Osteocyte (in vitro differentiated cells): ENCODE data around the gene USP1. TPM values are rescaled to one million over a fixed set of nuclear protein-coding genes. Genes with fewer than 3 reads are reported as not detected.
A peak's percentile ranks its signal among the peaks of the same experiment; 100 is the strongest.

Experiments
- DNase-seq: peaks from one replicate; pipeline ENCODE4 v3.0.0; 2021; ENCODE audit warnings: mixed read lengths; ENCODE audit not compliant: unreplicated experiment; ENCODE audit errors: extremely low spot score
- H3K27ac Mint-ChIP-seq: one replicate; pipeline ENCODE4 v1.8.0; 2021; ENCODE audit warnings: mild to moderate bottlenecking, mixed read lengths; ENCODE audit not compliant: unreplicated experiment
- H3K27me3 Mint-ChIP-seq: one replicate; pipeline ENCODE4 v1.8.0; 2021; ENCODE audit warnings: mixed read lengths; ENCODE audit not compliant: unreplicated experiment
- H3K36me3 Mint-ChIP-seq: one replicate; pipeline ENCODE4 v1.8.0; 2021; ENCODE audit warnings: mixed read lengths; ENCODE audit not compliant: unreplicated experiment
- H3K4me1 Mint-ChIP-seq: one replicate; pipeline ENCODE4 v1.8.0; 2021; ENCODE audit warnings: mixed read lengths; ENCODE audit not compliant: unreplicated experiment
- H3K4me3 Mint-ChIP-seq: one replicate; pipeline ENCODE4 v1.8.0; 2021; ENCODE audit warnings: mild to moderate bottlenecking, moderate library complexity, mixed read lengths; ENCODE audit not compliant: unreplicated experiment
- H3K9me3 Mint-ChIP-seq: one replicate; pipeline ENCODE4 v1.8.0; 2021; ENCODE audit warnings: mixed read lengths; ENCODE audit not compliant: unreplicated experiment
- total RNA-seq: library from RNA; stranded (reverse); gene quantifications from 2 replicates; pipeline ENCODE4 v1.2.1, GENCODE V29; 2021
- TF ChIP-seq, protein P1 (sequence below): fragments of 200-600 bp; sonication (generic); IDR thresholded peaks from 2 replicates; pipeline ENCODE4 v1.5.0; 2021; ENCODE audit warnings: antibody characterized with exemption, mild to moderate bottlenecking, moderate library complexity

The USP1 gene
- total RNA-seq, 1 donor from 2014 or later, result 24.6 TPM

GRCh38 chr1:62437273-62437940, 558 bp downstream of the USP1 start:
- no peaks in the 10 kb centered on the region for H3K9me3 Mint-ChIP-seq
- H3K36me3 Mint-ChIP-seq, result peaks cover 5% of the 10 kb centered on the region
- DNase-seq, result no peak
- H3K27me3 Mint-ChIP-seq, result no peaks in the 10 kb centered on the region
- peak overlapping the region; percentile 97 for H3K4me3 Mint-ChIP-seq
- peaks cover 36% of the 10 kb centered on the region for H3K4me1 Mint-ChIP-seq
- TF ChIP-seq, protein P1, sequence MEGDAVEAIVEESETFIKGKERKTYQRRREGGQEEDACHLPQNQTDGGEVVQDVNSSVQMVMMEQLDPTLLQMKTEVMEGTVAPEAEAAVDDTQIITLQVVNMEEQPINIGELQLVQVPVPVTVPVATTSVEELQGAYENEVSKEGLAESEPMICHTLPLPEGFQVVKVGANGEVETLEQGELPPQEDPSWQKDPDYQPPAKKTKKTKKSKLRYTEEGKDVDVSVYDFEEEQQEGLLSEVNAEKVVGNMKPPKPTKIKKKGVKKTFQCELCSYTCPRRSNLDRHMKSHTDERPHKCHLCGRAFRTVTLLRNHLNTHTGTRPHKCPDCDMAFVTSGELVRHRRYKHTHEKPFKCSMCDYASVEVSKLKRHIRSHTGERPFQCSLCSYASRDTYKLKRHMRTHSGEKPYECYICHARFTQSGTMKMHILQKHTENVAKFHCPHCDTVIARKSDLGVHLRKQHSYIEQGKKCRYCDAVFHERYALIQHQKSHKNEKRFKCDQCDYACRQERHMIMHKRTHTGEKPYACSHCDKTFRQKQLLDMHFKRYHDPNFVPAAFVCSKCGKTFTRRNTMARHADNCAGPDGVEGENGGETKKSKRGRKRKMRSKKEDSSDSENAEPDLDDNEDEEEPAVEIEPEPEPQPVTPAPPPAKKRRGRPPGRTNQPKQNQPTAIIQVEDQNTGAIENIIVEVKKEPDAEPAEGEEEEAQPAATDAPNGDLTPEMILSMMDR, result no peak
- H3K27ac Mint-ChIP-seq, result peak overlapping the region; percentile 100

GRCh38 chr1:62438163-62438562, 1.3 kb downstream of the USP1 start:
- TF ChIP-seq, protein P1, result no peak
- peak overlapping the region; percentile 85 for H3K27ac Mint-ChIP-seq
- H3K4me3 Mint-ChIP-seq, result peak overlapping the region; percentile 97
- H3K27me3 Mint-ChIP-seq, result no peaks in the 10 kb centered on the region
- H3K9me3 Mint-ChIP-seq, result no peaks in the 10 kb centered on the region
- peaks cover 5% of the 10 kb centered on the region for H3K36me3 Mint-ChIP-seq
- no peak for DNase-seq
- H3K4me1 Mint-ChIP-seq, result peaks cover 36% of the 10 kb centered on the region

DNA sequence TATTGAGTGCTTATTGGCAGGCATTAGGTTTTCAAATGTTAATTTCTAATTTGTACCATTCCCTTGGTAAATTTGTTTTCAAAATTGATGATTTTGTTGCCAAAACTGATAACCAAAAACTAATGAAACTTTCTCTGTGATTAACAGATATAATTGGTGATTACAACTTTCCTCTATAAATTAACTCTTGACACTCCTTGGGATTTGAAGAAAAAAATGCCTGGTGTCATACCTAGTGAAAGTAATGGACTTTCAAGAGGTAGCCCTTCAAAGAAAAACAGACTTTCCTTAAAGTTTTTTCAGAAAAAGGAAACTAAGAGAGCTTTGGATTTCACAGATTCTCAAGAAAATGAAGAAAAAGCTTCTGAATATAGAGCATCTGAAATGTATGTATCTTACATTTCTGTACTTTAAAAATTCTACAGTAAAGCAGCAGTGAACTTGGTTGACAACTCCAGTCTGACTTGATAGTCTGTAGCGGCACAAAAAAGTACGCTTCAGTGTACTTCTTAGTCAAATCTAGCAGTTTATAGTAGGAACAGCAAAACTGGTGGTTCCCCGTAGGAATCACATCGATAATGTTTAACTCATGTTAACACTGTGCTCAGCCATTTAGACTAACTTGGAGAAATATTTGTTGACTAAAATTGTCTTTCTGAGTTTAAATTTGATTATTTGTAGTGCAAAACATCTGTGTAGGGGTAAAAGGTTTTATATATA, 3.0 kb downstream of the USP1 start:
- no peaks in the 10 kb centered on the region for H3K27me3 Mint-ChIP-seq
- TF ChIP-seq, protein P1, result no peak
- peaks cover 12% of the 10 kb centered on the region for H3K36me3 Mint-ChIP-seq
- no peak overlapping the region for H3K4me3 Mint-ChIP-seq
- H3K4me1 Mint-ChIP-seq, result peaks cover 36% of the 10 kb centered on the region
- DNase-seq, result no peak
- H3K27ac Mint-ChIP-seq, result peak overlapping the region; percentile 67
- H3K9me3 Mint-ChIP-seq, result no peaks in the 10 kb centered on the region

DNA sequence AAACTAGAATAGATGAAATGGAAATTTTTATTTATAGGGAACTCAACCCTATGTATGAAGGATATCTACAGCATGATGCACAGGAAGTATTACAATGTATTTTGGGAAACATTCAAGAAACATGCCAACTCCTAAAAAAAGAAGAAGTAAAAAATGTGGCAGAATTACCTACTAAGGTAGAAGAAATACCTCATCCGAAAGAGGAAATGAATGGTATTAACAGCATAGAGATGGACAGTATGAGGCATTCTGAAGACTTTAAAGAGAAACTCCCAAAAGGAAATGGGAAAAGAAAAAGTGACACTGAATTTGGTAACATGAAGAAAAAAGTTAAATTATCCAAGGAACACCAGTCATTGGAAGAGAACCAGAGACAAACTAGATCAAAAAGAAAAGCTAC, 7.9 kb downstream of the USP1 start:
- H3K4me3 Mint-ChIP-seq, result no peak overlapping the region
- TF ChIP-seq, protein P1, result no peak
- DNase-seq, result no peak
- no peaks in the 10 kb centered on the region for H3K27me3 Mint-ChIP-seq
- H3K36me3 Mint-ChIP-seq, result peaks cover 40% of the 10 kb centered on the region
- H3K9me3 Mint-ChIP-seq, result no peaks in the 10 kb centered on the region
- no peak overlapping the region for H3K27ac Mint-ChIP-seq
- H3K4me1 Mint-ChIP-seq, result peaks cover 10% of the 10 kb centered on the region

DNA sequence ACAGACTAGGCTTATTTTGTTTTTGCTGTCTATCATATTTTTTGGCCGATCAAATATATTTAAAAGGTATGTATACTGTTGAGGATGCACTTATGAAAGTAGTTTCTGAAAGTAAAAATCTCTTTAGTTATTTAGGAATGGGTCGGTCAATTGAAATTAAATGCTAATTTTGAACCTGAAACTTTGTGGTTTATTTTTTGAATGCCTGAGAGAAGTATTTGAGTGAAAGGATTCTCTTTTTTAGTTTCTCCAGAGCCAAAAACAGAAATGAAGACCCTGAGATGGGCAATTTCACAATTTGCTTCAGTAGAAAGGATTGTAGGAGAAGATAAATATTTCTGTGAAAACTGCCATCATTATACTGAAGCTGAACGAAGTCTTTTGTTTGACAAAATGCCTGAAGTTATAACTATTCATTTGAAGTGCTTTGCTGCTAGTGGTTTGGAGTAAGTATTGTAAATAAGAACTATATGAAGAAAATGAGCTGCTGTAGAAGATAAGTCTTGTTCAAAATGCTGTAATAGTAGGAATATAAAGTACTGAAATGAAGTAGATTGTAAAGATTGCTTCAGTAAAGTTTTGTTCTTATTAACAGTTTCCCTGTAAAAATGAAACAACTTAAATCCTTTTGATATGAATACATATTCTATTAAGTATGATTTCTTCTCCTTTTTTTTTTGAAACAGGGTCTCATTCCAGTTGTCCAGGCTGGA, 11.5 kb downstream of the USP1 start:
- no peaks in the 10 kb centered on the region for H3K9me3 Mint-ChIP-seq
- TF ChIP-seq, protein P1, result no peak
- no peak for DNase-seq
- peaks cover 46% of the 10 kb centered on the region for H3K36me3 Mint-ChIP-seq
- H3K4me3 Mint-ChIP-seq, result no peak overlapping the region
- no peak overlapping the region for H3K27ac Mint-ChIP-seq
- H3K4me1 Mint-ChIP-seq, result no peaks in the 10 kb centered on the region
- no peaks in the 10 kb centered on the region for H3K27me3 Mint-ChIP-seq
